ENCODE results near the gene PLEKHA6. TPM values are rescaled to one million over a fixed set of nuclear protein-coding genes. Genes with fewer than 3 reads are reported as not detected.

The PLEKHA6 gene
- polyA plus RNA-seq, 3 donors = 0.08 TPM; not detected in 1

DNA sequence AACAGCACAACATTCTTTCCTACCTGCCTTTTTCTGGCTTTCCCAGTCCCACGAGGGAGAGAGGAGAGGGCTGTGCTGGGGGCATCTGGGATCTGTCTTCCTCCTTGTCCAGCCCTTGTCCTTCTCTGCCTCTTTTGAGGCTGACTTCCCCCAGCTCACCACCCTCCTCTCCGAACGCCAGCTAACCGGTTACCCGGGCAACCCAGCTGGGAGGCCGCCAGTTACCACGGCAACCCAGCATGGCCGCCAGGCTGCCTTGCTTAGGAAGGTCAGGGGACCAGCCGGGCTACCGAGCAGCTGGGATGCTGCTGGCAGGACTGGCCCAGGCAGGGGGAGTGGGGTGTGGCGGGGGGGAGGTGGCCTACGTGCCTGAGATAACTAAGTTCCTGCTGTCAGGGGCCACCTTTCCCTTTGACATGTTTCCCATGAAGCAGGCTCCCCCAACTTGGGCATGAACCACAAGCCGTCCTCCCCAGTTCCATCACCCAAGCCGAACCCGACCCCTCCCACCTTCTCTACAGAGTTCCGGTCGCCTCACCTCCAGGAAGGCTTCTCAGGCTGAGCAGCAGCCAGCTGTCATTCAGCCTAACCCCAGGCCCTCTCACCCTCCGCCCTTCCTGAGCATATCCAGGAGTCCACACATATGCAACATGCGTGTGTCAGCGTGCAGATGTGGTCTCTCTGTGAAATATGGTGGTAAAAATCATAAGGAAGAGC is 8.7 kb downstream of the PLEKHA6 start:
- Mint-ChIP-seq H3K27me3 (ENCODE audit: low read depth in 3 of 3) (peaks cover 3 to 12% (median 11%) of the 10 kb centered on the region in 3 donors), H3K36me3 (no peaks in the 10 kb centered on the region), H3K4me1 (peaks cover 2% of the 10 kb centered on the region), H3K4me3 (no peak overlapping the region), H3K9me3 (no peaks in the 10 kb centered on the region), H3K27ac (no peak overlapping the region)
- 23% methylated on average over 10 of the region's 20 CpGs for WGBS (ENCODE audit: insufficient coverage)
- H3K4me3 ChIP-seq (replicated peaks in 1 of 3; ENCODE audit: low read depth in 2 of 3, low read length in 3 of 3) = no peak overlapping the region
- H3K4me1 ChIP-seq (ENCODE audit: control insufficient read depth in 1 of 2, insufficient read depth in 2 of 2, low read length in 2 of 2) = no peaks in the 10 kb centered on the region
- TF ChIP-seq, protein P1, sequence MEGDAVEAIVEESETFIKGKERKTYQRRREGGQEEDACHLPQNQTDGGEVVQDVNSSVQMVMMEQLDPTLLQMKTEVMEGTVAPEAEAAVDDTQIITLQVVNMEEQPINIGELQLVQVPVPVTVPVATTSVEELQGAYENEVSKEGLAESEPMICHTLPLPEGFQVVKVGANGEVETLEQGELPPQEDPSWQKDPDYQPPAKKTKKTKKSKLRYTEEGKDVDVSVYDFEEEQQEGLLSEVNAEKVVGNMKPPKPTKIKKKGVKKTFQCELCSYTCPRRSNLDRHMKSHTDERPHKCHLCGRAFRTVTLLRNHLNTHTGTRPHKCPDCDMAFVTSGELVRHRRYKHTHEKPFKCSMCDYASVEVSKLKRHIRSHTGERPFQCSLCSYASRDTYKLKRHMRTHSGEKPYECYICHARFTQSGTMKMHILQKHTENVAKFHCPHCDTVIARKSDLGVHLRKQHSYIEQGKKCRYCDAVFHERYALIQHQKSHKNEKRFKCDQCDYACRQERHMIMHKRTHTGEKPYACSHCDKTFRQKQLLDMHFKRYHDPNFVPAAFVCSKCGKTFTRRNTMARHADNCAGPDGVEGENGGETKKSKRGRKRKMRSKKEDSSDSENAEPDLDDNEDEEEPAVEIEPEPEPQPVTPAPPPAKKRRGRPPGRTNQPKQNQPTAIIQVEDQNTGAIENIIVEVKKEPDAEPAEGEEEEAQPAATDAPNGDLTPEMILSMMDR (IDR thresholded peaks at IDR 0.05) = no peak
- no peaks in the 10 kb centered on the region for H3K36me3 ChIP-seq (replicated peaks in 1 of 2; ENCODE audit: control insufficient read depth in 1 of 2, insufficient read depth in 2 of 2, low read length in 2 of 2)
- no peak overlapping the region for H3K27ac ChIP-seq (ENCODE audit: low read depth in 1 of 2, low read length in 2 of 2)
- no peak overlapping the region for H3K9ac ChIP-seq (ENCODE audit: insufficient read depth, low read length, poor library complexity, severe bottlenecking)
- no peaks in the 10 kb centered on the region for H3K9me3 ChIP-seq (replicated peaks in 1 of 2; ENCODE audit: control insufficient read depth in 1 of 2, insufficient read depth in 1 of 2, low read length in 2 of 2)
- no peaks in the 10 kb centered on the region for H4K20me1 ChIP-seq (ENCODE audit: insufficient read depth, low read length)
- no peak overlapping the region for H3K4me2 ChIP-seq (replicated peaks; ENCODE audit: extremely low read depth, low read length, poor library complexity, severe bottlenecking)
- intact Hi-C loops (cut with micrococcal nuclease) = no loop called here
- H2AFZ ChIP-seq (ENCODE audit: insufficient read depth, low read depth, low read length, poor library complexity, severe bottlenecking) = no peak overlapping the region
- no peaks in the 10 kb centered on the region for H3K79me2 ChIP-seq (ENCODE audit: insufficient read depth, low read length)
- H3K27me3 ChIP-seq (ENCODE audit: control insufficient read depth in 2 of 2, insufficient read depth in 2 of 2, low read length in 2 of 2) = peaks cover 0 to 7% of the 10 kb centered on the region in 2 donors
- no peak for DNase-seq

DNA sequence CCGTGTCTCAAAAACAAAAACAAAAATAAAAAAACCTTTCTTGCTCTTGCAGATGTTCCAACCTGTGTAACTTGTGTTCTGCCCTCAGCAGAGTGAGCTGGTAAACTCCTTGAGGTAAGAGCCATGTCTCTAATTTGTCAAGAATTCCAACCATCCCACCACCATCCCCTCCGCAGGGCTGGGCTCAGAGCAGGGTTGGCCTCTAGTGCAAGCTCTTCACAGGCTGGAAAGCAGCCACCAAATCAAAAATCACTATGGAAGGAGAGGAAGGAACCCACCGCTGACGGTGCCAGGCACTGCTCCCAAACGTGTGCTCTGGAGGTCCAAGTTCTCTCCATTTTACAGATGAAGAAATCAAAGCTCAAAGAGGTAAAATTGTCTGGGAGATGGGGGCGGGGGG is 9.4 kb downstream of the PLEKHA6 start:
- Mint-ChIP-seq H3K9me3 (no peaks in the 10 kb centered on the region), H3K4me1 (peaks cover 2% of the 10 kb centered on the region), H3K4me3 (no peak overlapping the region), H3K27ac (peak overlapping the region in 1 of 7 donors; percentile 32), H3K36me3 (no peaks in the 10 kb centered on the region), H3K27me3 (ENCODE audit: low read depth in 3 of 3) (peaks cover 3 to 12% (median 11%) of the 10 kb centered on the region in 3 donors)
- Histone ChIP-seq H3K9me3 (replicated peaks in 1 of 2; ENCODE audit: control insufficient read depth in 1 of 2, insufficient read depth in 1 of 2, low read length in 2 of 2) (no peaks in the 10 kb centered on the region), H2AFZ (ENCODE audit: insufficient read depth, low read depth, low read length, poor library complexity, severe bottlenecking) (no peak overlapping the region), H3K79me2 (ENCODE audit: insufficient read depth, low read length) (no peaks in the 10 kb centered on the region), H3K4me2 (replicated peaks; ENCODE audit: extremely low read depth, low read length, poor library complexity, severe bottlenecking) (no peak overlapping the region), H4K20me1 (ENCODE audit: insufficient read depth, low read length) (no peaks in the 10 kb centered on the region), H3K36me3 (replicated peaks in 1 of 2; ENCODE audit: control insufficient read depth in 1 of 2, insufficient read depth in 2 of 2, low read length in 2 of 2) (no peaks in the 10 kb centered on the region), H3K4me1 (ENCODE audit: control insufficient read depth in 1 of 2, insufficient read depth in 2 of 2, low read length in 2 of 2) (no peaks in the 10 kb centered on the region), H3K9ac (ENCODE audit: insufficient read depth, low read length, poor library complexity, severe bottlenecking) (no peak overlapping the region), H3K4me3 (replicated peaks in 1 of 3; ENCODE audit: low read depth in 2 of 3, low read length in 3 of 3) (no peak overlapping the region), H3K27ac (ENCODE audit: low read depth in 1 of 2, low read length in 2 of 2) (no peak overlapping the region), H3K27me3 (ENCODE audit: control insufficient read depth in 2 of 2, insufficient read depth in 2 of 2, low read length in 2 of 2) (peaks cover 0 to 7% of the 10 kb centered on the region in 2 donors)
- 66% methylated on average over 5 of the region's 6 CpGs for WGBS (ENCODE audit: insufficient coverage)
- DNase-seq = no peak
- intact Hi-C loops (cut with micrococcal nuclease) = no loop called here
- TF ChIP-seq, protein P1 (IDR thresholded peaks at IDR 0.05) = no peak

Data from CD14-positive monocyte (primary cell).